NCI-H2196 treated with DMSO at 0.1 percent for 48 hours (cell line): ENCODE results near the gene TGFB2.

Source experiments
- DNase-seq: peaks from one replicate; lab custom pipeline; 2025; ENCODE audit not compliant: unreplicated experiment; lab: John Stamatoyannopoulos, UW

The TGFB2 gene

GRCh38 chr1:218421531-218421930, 76.4 kb downstream of the TGFB2 start:
- no peak for DNase-seq

- no peak for DNase-seq
These were observed 79.4 kb downstream of the TGFB2 start for GRCh38 chr1:218424502-218424901.

- DNase-seq = no peak
These were observed 80.7 kb downstream of the TGFB2 start for GRCh38 chr1:218425647-218426342.

- DNase-seq = no peak
These were observed 81.2 kb downstream of the TGFB2 start for GRCh38 chr1:218426343-218426657.

- DNase-seq = no peak
These were observed 84.2 kb downstream of the TGFB2 start for GRCh38 chr1:218429301-218429700.

GRCh38 chr1:218430346-218430745, 85.2 kb downstream of the TGFB2 start:
- no peak for DNase-seq

- no peak for DNase-seq
These were observed 85.7 kb downstream of the TGFB2 start for GRCh38 chr1:218430822-218431221.

GRCh38 chr1:218431476-218431875, 86.3 kb downstream of the TGFB2 start:
- no peak for DNase-seq

GRCh38 chr1:218433744-218434143, 88.6 kb downstream of the TGFB2 start:
- no peak for DNase-seq

GRCh38 chr1:218435528-218435927, 90.4 kb downstream of the TGFB2 start:
- DNase-seq = no peak

GRCh38 chr1:218436346-218436745, 91.2 kb downstream of the TGFB2 start:
- no peak for DNase-seq

- peak; percentile 40 for DNase-seq
These were observed 91.9 kb downstream of the TGFB2 start for GRCh38 chr1:218436997-218437396.

GRCh38 chr1:218439541-218440295, 94.6 kb downstream of the TGFB2 start:
- no peak for DNase-seq

- DNase-seq = no peak
These were observed 98.1 kb downstream of the TGFB2 start for GRCh38 chr1:218443255-218443654.

- DNase-seq = no peak
These were observed 99.0 kb downstream of the TGFB2 start for GRCh38 chr1:218444173-218444572.

- DNase-seq = no peak
These were observed 99.5 kb downstream of the TGFB2 start for GRCh38 chr1:218444588-218444987.

- DNase-seq = no peak
These were observed 102.0 kb downstream of the TGFB2 start for GRCh38 chr1:218447010-218447689.

- DNase-seq = no peak
These were observed 106.3 kb downstream of the TGFB2 start for GRCh38 chr1:218451415-218451814.

- DNase-seq = no peak
These were observed 109.7 kb downstream of the TGFB2 start for GRCh38 chr1:218454700-218455282.

- DNase-seq = no peak
These were observed 111.3 kb downstream of the TGFB2 start for GRCh38 chr1:218456444-218456843.

GRCh38 chr1:218459450-218459849, 114.3 kb downstream of the TGFB2 start:
- no peak for DNase-seq
